Mucosa of descending colon (tissue), 3 donors: ENCODE measurements around the gene MVD. TPM values are rescaled to one million over a fixed set of nuclear protein-coding genes. Genes with fewer than 3 reads are reported as not detected.

Experiments
- ATAC-seq: fragments of 200-7000 bp; cut with Tn5 transposase; one replicate; pipeline ENCODE4 v1.9.1; 2020; ENCODE audit warnings: mild to moderate bottlenecking, moderate library complexity
- DNase-seq, 3 donors: peaks; one replicate each; pipeline ENCODE4 v3.0.0-alpha.2; 2020
- H3K36me3 ChIP-seq: fragments of 200-600 bp; one replicate; pipeline ENCODE4 v1.8.0; 2021; ENCODE audit warnings: low read depth, mild to moderate bottlenecking
- H3K4me1 ChIP-seq: fragments of 200-600 bp; one replicate; pipeline ENCODE4 v1.8.0; 2021; ENCODE audit warnings: low read depth, mild to moderate bottlenecking
- H3K4me3 ChIP-seq: fragments of 200-600 bp; one replicate; pipeline ENCODE4 v1.8.0; 2021; ENCODE audit warnings: mild to moderate bottlenecking
- H3K9me3 ChIP-seq: fragments of 200-600 bp; one replicate; pipeline ENCODE4 v1.8.0; 2021; ENCODE audit warnings: mild to moderate bottlenecking
- CTCF ChIP-seq: fragments of 200-600 bp; IDR thresholded peaks from one replicate; pipeline ENCODE4 v1.8.0; 2022; ENCODE audit warnings: antibody characterized with exemption, mild to moderate bottlenecking
- intact Hi-C, 2 donors: fragments of 100-400 bp; cut with DNase I in 1 of 2; cut with micrococcal nuclease in 1 of 2; formaldehyde crosslinking; loops; one replicate each; pipeline versions ENCODE4 v1.11.0 to v1.11.1; 2022; cut with DNase I, micrococcal nuclease
- total RNA-seq, 3 donors: library from RNA; stranded (reverse); fragmentation: NEBNext Ultra II Directional in 2 of 3; extraction: Animal tissue kit (Norgen Biotek cat#: 25700) in 2 of 3; gene quantifications; one replicate each; pipeline versions ENCODE4 v1.2.1 to v1.2.4, GENCODE V29; 2021 to 2023
- donor health status: DM: no; HTN: no; CAD: no; lungs with moderate emphysema.
- donor health status: DM: no; HTN: no; CAD: no.
- donor health status: DM: no; HTN: yes; CAD: no.

Gene MVD
- total RNA-seq, 3 donors from 2014 or later = 42.7 to 89.5 (median 72.5) TPM

GRCh38 chr16:88706229-88706964, 43.5 kb upstream of the MVD start, which contains the start of the genes CTU2 and RNF166:
CTU2 (plus strand) TSS chr16:88706503; CDS start chr16:88706531, 28 bp downstream.
RNF166 (minus strand) TSS chr16:88706408; CDS start chr16:88706325, 83 bp downstream.
- intact Hi-C loops = no loop called here
- TF ChIP-seq CTCF = no peak
- peak; percentile 88 for ATAC-seq

GRCh38 chr16:88705801-88706228, 42.9 kb upstream of the MVD start:
- ATAC-seq = peak; percentile 0
- peak in 1 of 3 donors; percentile 55 for DNase-seq
- H3K36me3 ChIP-seq = no peaks in the 10 kb centered on the region
- intact Hi-C loops = no loop called here
- no peak for TF ChIP-seq CTCF
- peaks cover 28% of the 10 kb centered on the region for H3K4me1 ChIP-seq
- H3K4me3 ChIP-seq = peak overlapping the region; percentile 93
- H3K9me3 ChIP-seq = no peaks in the 10 kb centered on the region

More at GRCh38 chr16:88706229-88706964, 43.5 kb upstream of the MVD start, which contains the start of the genes CTU2 and RNF166:
- DNase-seq = peak; percentile 94
- Histone ChIP-seq H3K4me1 (peaks cover 24% of the 10 kb centered on the region), H3K36me3 (no peaks in the 10 kb centered on the region), H3K9me3 (no peaks in the 10 kb centered on the region), H3K4me3 (peak within 1 kb of the TSS; percentile 93)

GRCh38 chr16:88705076-88705684, 42.3 kb upstream of the MVD start:
- DNase-seq (peak in 1 of 3 donors; percentile 41), ATAC-seq (no peak)
- Histone ChIP-seq H3K4me3 (peak overlapping the region; percentile 93), H3K4me1 (peaks cover 28% of the 10 kb centered on the region), H3K36me3 (no peaks in the 10 kb centered on the region), H3K9me3 (no peaks in the 10 kb centered on the region)
- TF ChIP-seq CTCF = no peak
- intact Hi-C loops = no loop called here

- intact Hi-C loops = no loop called here
- ATAC-seq (peak; percentile 28), DNase-seq (peak; percentile 56 to 89 (median 72))
- Histone ChIP-seq H3K4me1 (peaks cover 28% of the 10 kb centered on the region), H3K4me3 (no peak overlapping the region), H3K9me3 (no peaks in the 10 kb centered on the region), H3K36me3 (no peaks in the 10 kb centered on the region)
- no peak for TF ChIP-seq CTCF
Observed at GRCh38 chr16:88703486-88704309, 40.8 kb upstream of the MVD start.
